ENCODE data around the gene PDAP1. TPM values are rescaled to one million over a fixed set of nuclear protein-coding genes. Genes with fewer than 3 reads are reported as not detected.
A peak's percentile ranks its signal among the peaks of the same experiment; 100 is the strongest.

PDAP1 gene
- total and polyA plus RNA-seq, 2 of the 13 experiments (the other 11 are each of a cell fraction or from before 2014, with no cell fraction given), result 13.0 to 100 TPM

DNA sequence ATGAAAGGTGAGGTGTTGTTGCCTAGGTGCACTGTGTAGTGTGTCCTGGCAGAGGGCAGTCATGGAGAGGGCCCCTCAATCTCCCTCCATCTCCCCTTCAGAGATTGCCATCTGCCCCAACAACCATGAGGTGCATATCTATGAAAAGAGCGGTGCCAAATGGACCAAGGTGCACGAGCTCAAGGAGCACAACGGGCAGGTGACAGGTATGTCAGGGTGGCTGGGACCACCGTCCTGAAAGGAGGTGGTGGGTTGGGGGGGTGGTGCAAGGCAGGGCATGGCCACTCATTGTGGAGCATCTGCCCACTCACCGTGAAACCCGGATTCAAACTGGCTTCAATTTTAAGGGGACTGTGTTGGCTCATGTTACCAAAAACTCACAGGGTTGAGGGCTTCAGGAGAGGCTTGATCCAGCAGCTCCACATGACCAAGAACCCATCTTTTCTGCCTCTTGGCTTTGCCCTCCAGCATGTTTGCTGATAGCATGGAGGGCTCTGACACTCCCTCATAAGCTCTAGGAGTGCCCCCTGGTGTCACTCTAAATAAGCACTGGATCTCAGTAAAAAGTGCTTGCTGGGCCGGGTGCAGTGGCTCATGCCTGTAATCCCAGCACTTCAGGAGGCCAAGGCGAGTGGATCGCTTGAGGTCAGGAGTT is 21.7 kb downstream of the PDAP1 start (continued):
- TF ChIP-seq, protein P1, sequence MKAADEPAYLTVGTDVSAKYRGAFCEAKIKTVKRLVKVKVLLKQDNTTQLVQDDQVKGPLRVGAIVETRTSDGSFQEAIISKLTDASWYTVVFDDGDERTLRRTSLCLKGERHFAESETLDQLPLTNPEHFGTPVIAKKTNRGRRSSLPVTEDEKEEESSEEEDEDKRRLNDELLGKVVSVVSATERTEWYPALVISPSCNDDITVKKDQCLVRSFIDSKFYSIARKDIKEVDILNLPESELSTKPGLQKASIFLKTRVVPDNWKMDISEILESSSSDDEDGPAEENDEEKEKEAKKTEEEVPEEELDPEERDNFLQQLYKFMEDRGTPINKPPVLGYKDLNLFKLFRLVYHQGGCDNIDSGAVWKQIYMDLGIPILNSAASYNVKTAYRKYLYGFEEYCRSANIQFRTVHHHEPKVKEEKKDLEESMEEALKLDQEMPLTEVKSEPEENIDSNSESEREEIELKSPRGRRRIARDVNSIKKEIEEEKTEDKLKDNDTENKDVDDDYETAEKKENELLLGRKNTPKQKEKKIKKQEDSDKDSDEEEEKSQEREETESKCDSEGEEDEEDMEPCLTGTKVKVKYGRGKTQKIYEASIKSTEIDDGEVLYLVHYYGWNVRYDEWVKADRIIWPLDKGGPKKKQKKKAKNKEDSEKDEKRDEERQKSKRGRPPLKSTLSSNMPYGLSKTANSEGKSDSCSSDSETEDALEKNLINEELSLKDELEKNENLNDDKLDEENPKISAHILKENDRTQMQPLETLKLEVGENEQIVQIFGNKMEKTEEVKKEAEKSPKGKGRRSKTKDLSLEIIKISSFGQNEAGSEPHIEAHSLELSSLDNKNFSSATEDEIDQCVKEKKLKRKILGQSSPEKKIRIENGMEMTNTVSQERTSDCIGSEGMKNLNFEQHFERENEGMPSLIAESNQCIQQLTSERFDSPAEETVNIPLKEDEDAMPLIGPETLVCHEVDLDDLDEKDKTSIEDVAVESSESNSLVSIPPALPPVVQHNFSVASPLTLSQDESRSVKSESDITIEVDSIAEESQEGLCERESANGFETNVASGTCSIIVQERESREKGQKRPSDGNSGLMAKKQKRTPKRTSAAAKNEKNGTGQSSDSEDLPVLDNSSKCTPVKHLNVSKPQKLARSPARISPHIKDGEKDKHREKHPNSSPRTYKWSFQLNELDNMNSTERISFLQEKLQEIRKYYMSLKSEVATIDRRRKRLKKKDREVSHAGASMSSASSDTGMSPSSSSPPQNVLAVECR (CRISPR knock-in tag; IDR thresholded peaks at IDR 0.05; ENCODE audit: borderline replicate concordance), result no peak
- TF ChIP-seq CREB1 (IDR thresholded peaks at IDR 0.05), result no peak
- TF ChIP-seq CREB1 (CRISPR knock-in tag; IDR thresholded peaks at IDR 0.05), result no peak
- TF ChIP-seq, protein P2, sequence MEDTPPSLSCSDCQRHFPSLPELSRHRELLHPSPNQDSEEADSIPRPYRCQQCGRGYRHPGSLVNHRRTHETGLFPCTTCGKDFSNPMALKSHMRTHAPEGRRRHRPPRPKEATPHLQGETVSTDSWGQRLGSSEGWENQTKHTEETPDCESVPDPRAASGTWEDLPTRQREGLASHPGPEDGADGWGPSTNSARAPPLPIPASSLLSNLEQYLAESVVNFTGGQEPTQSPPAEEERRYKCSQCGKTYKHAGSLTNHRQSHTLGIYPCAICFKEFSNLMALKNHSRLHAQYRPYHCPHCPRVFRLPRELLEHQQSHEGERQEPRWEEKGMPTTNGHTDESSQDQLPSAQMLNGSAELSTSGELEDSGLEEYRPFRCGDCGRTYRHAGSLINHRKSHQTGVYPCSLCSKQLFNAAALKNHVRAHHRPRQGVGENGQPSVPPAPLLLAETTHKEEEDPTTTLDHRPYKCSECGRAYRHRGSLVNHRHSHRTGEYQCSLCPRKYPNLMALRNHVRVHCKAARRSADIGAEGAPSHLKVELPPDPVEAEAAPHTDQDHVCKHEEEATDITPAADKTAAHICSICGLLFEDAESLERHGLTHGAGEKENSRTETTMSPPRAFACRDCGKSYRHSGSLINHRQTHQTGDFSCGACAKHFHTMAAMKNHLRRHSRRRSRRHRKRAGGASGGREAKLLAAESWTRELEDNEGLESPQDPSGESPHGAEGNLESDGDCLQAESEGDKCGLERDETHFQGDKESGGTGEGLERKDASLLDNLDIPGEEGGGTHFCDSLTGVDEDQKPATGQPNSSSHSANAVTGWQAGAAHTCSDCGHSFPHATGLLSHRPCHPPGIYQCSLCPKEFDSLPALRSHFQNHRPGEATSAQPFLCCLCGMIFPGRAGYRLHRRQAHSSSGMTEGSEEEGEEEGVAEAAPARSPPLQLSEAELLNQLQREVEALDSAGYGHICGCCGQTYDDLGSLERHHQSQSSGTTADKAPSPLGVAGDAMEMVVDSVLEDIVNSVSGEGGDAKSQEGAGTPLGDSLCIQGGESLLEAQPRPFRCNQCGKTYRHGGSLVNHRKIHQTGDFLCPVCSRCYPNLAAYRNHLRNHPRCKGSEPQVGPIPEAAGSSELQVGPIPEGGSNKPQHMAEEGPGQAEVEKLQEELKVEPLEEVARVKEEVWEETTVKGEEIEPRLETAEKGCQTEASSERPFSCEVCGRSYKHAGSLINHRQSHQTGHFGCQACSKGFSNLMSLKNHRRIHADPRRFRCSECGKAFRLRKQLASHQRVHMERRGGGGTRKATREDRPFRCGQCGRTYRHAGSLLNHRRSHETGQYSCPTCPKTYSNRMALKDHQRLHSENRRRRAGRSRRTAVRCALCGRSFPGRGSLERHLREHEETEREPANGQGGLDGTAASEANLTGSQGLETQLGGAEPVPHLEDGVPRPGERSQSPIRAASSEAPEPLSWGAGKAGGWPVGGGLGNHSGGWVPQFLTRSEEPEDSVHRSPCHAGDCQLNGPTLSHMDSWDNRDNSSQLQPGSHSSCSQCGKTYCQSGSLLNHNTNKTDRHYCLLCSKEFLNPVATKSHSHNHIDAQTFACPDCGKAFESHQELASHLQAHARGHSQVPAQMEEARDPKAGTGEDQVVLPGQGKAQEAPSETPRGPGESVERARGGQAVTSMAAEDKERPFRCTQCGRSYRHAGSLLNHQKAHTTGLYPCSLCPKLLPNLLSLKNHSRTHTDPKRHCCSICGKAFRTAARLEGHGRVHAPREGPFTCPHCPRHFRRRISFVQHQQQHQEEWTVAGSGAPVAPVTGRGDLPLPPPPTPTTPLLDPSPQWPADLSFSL (CRISPR knock-in tag; IDR thresholded peaks at IDR 0.05), result no peak
- peak; percentile 76 for TF ChIP-seq STAG1 (CRISPR knock-in tag; IDR thresholded peaks at IDR 0.05)
- no peak for TF ChIP-seq ZNF749 (CRISPR knock-in tag; IDR thresholded peaks at IDR 0.05; ENCODE audit: borderline replicate concordance)
- TF ChIP-seq MXI1 (IDR thresholded peaks at IDR 0.05; ENCODE audit: borderline replicate concordance, low read depth, low read length), result 0 out of 3 replicates have a peak, but pooled peaks have one; percentile 3
- TF ChIP-seq ZKSCAN1 (IDR thresholded peaks at IDR 0.05; ENCODE audit: low read length), result 0 out of 2 replicates have a peak, but pooled peaks have one; percentile 9
- TF ChIP-seq, protein P3, sequence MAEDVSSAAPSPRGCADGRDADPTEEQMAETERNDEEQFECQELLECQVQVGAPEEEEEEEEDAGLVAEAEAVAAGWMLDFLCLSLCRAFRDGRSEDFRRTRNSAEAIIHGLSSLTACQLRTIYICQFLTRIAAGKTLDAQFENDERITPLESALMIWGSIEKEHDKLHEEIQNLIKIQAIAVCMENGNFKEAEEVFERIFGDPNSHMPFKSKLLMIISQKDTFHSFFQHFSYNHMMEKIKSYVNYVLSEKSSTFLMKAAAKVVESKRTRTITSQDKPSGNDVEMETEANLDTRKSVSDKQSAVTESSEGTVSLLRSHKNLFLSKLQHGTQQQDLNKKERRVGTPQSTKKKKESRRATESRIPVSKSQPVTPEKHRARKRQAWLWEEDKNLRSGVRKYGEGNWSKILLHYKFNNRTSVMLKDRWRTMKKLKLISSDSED (CRISPR knock-in tag; IDR thresholded peaks at IDR 0.05), result no peak
- TF ChIP-seq, protein P4, sequence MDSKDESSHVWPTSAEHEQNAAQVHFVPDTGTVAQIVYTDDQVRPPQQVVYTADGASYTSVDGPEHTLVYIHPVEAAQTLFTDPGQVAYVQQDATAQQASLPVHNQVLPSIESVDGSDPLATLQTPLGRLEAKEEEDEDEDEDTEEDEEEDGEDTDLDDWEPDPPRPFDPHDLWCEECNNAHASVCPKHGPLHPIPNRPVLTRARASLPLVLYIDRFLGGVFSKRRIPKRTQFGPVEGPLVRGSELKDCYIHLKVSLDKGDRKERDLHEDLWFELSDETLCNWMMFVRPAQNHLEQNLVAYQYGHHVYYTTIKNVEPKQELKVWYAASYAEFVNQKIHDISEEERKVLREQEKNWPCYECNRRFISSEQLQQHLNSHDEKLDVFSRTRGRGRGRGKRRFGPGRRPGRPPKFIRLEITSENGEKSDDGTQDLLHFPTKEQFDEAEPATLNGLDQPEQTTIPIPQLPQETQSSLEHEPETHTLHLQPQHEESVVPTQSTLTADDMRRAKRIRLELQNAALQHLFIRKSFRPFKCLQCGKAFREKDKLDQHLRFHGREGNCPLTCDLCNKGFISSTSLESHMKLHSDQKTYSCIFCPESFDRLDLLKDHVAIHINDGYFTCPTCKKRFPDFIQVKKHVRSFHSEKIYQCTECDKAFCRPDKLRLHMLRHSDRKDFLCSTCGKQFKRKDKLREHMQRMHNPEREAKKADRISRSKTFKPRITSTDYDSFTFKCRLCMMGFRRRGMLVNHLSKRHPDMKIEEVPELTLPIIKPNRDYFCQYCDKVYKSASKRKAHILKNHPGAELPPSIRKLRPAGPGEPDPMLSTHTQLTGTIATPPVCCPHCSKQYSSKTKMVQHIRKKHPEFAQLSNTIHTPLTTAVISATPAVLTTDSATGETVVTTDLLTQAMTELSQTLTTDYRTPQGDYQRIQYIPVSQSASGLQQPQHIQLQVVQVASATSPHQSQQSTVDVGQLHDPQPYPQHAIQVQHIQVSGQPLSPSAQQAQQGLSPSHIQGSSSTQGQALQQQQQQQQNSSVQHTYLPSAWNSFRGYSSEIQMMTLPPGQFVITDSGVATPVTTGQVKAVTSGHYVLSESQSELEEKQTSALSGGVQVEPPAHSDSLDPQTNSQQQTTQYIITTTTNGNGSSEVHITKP (CRISPR knock-in tag; IDR thresholded peaks at IDR 0.05; ENCODE audit: low read depth), result no peak
- TF ChIP-seq SSRP1 (CRISPR knock-in tag; IDR thresholded peaks at IDR 0.05), result no peak
- TF ChIP-seq XBP1 (CRISPR knock-in tag; IDR thresholded peaks at IDR 0.05), result no peak
- TF ChIP-seq, protein P5, sequence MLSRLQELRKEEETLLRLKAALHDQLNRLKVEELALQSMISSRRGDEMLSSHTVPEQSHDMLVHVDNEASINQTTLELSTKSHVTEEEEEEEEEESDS (CRISPR knock-in tag; IDR thresholded peaks at IDR 0.05; ENCODE audit: borderline replicate concordance), result no peak
